ENCODE results near the gene ATG5. TPM values are rescaled to one million over a fixed set of nuclear protein-coding genes. Genes with fewer than 3 reads are reported as not detected.

The ATG5 gene
- total and polyA plus RNA-seq, 11 donors, result 8.8 to 23.9 (median 14.3) TPM

DNA sequence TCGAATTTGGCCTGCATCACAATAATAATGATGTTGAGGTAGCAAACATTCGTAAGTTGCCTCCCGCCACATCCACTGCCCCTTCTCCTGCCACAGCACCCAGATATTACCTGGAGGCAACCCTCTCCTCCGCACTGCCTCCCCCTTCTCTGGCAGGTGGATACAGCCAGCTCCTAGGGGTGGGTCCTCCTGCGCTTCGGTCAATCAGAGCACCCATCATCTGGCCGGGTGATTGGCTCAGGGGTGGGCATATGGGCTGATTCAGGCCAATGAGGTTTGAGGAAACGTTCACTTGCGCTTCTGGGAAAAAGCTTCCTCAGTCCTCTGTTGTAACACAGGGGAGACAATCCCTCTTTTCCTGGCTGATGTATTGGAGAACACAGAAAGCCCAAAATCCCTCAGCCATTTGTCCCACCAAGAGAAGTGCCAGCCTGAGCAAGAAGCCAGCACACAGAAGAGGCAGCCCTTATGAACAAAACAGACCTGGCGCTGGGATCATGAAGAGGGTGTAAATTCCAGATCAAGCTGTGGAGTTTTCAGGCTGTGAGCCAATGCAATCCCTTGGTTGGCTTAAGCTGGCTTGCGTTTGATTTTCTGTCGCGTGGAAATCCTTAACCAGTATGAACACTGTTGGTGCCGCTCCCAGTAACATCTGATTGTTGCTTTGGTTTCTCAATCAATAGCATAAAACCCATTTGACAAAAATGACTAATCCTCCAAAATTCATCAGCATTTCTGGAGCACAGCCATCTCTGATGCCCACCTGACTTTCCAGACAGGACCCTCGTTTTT, 157.3 kb downstream of the ATG5 start:
- peaks cover 0 to 21% (median 0%) of the 10 kb centered on the region in 12 donors for H3K4me1 ChIP-seq
- DNase-seq (no peak), ATAC-seq (no peak)
- no peak overlapping the region for H3K27ac ChIP-seq
- no peak for TF ChIP-seq POLR2A (IDR thresholded peaks at IDR 0.05)
- TF ChIP-seq CTCF (IDR thresholded peaks at IDR 0.05), result no peak
- intact Hi-C loops (cut with DNase I), result no loop called here
- H3K4me3 ChIP-seq, result no peak overlapping the region
- no peaks in the 10 kb centered on the region for H3K9me3 ChIP-seq
- no peaks in the 10 kb centered on the region for H3K27me3 ChIP-seq
- no peaks in the 10 kb centered on the region for H3K36me3 ChIP-seq
- 75 to 82% (median 80%) methylated on average over 15 of the region's 15 CpGs for WGBS, 4 donors

- DNase-seq (no peak), ATAC-seq (no peak)
- intact Hi-C loops (cut with DNase I), result no loop called here
- Histone ChIP-seq H3K9me3 (no peaks in the 10 kb centered on the region), H3K36me3 (no peaks in the 10 kb centered on the region), H3K27ac (no peak overlapping the region), H3K27me3 (no peaks in the 10 kb centered on the region), H3K4me3 (no peak overlapping the region), H3K4me1 (peaks cover 0 to 31% (median 0%) of the 10 kb centered on the region in 12 donors)
- 90 to 96% (median 91%) methylated on average over 6 of the region's 6 CpGs for WGBS, 4 donors
- TF ChIP-seq CTCF (IDR thresholded peaks at IDR 0.05) (no peak), POLR2A (IDR thresholded peaks at IDR 0.05) (no peak)
These were observed 158.3 kb downstream of the ATG5 start for GRCh38 chr6:106167096-106167814.

GRCh38 chr6:106165885-106166485, 159.6 kb downstream of the ATG5 start:
- no peaks in the 10 kb centered on the region for H3K27me3 ChIP-seq
- ATAC-seq (no peak), DNase-seq (no peak)
- H3K36me3 ChIP-seq, result no peaks in the 10 kb centered on the region
- TF ChIP-seq CTCF (IDR thresholded peaks at IDR 0.05), result no peak
- TF ChIP-seq POLR2A (IDR thresholded peaks at IDR 0.05), result no peak
- H3K27ac ChIP-seq, result no peak overlapping the region
- H3K9me3 ChIP-seq, result no peaks in the 10 kb centered on the region
- intact Hi-C loops (cut with DNase I), result no loop called here
- H3K4me1 ChIP-seq, result peaks cover 0 to 31% (median 0%) of the 10 kb centered on the region in 12 donors
- H3K4me3 ChIP-seq, result no peak overlapping the region
- WGBS, 4 donors, result 96 to 99% (median 97%) methylated on average over 3 of the region's 3 CpGs

All from heart left ventricle (tissue), 16 donors.